ENCODE results near the gene MZB1. TPM values are rescaled to one million over a fixed set of nuclear protein-coding genes. Genes with fewer than 3 reads are reported as not detected.

Gene MZB1
- polyA plus RNA-seq, 1 of the 3 experiments (the other 2 are of a cell fraction) = not detected

GRCh38 chr5:139342423-139342723 lies 47.3 kb downstream of the MZB1 start:
- no peak for DNase-seq
- peaks cover 22% of the 10 kb centered on the region for H3F3A ChIP-seq (replicated peaks; ENCODE audit: insufficient read depth)
- TF ChIP-seq SMC3 (IDR thresholded peaks at IDR 0.05; ENCODE audit: low read depth, low read length) (no peak), MXI1 (IDR thresholded peaks at IDR 0.05; ENCODE audit: low read depth, low read length) (peak; percentile 57; the same call in 1 of the 2 replicates), CHD2 (IDR thresholded peaks at IDR 0.05; ENCODE audit: low read length, partially characterized antibody) (no peak), MEF2A (IDR thresholded peaks at IDR 0.05; ENCODE audit: borderline replicate concordance, low read depth) (no peak), FOXM1 (IDR thresholded peaks at IDR 0.05; ENCODE audit: low read depth) (no peak)
- peaks cover 55% of the 10 kb centered on the region for H3K79me2 ChIP-seq (ENCODE audit: insufficient read depth)
- H3K9ac ChIP-seq = peak overlapping the region; percentile 100
- H3K27ac ChIP-seq (ENCODE audit: low read depth in 2 of 2, low read length in 1 of 2) = peak overlapping the region; percentile 96 to 99
- H3K9me3 ChIP-seq = no peaks in the 10 kb centered on the region
- peaks cover 51% of the 10 kb centered on the region for H4K20me1 ChIP-seq (ENCODE audit: insufficient read depth)
- H2AFZ ChIP-seq (ENCODE audit: low read depth) = no peak overlapping the region
- peak overlapping the region; percentile 97 for H3K4me2 ChIP-seq
- H3K4me1 ChIP-seq (ENCODE audit: control insufficient read depth in 1 of 2, insufficient read depth in 2 of 2, low read depth in 1 of 2, low read length in 1 of 2) = peaks cover 0 to 5% of the 10 kb centered on the region in 2 experiments; a peak in 2 of 4 replicates
- POLR2A ChIA-PET = interaction anchor here (0.6 to 1.8 kb wide), 14 partner anchors 31 to 768 kb away, joined by 3 to 34 read pairs (median 3); partner anchors contain the start of genes HSPA9, MATR3 and UBE2D2
- 0% methylated on average over 16 of the region's 16 CpGs for WGBS (ENCODE audit: low lambda C conversion rate)
- H3K9me2 ChIP-seq = no peaks in the 10 kb centered on the region
- peaks cover 0 to 7% of the 10 kb centered on the region in 2 experiments for H3K36me3 ChIP-seq (replicated peaks in 1 of 2; ENCODE audit: control insufficient read depth in 1 of 2, insufficient read depth in 2 of 2, low read length in 1 of 2)
- peak overlapping the region; percentile 93 to 96 for H3K4me3 ChIP-seq (ENCODE audit: low read depth in 2 of 2, low read length in 1 of 2)
- CTCF ChIA-PET = interaction anchor here (0.7 to 2.1 kb wide), 12 partner anchors 9 to 171 kb away, joined by 3 to 14 read pairs (median 4); partner anchors contain the start of gene MATR3
- no peaks in the 10 kb centered on the region for H3K27me3 ChIP-seq (ENCODE audit: insufficient read depth)

- H3K4me1 ChIP-seq (ENCODE audit: control insufficient read depth in 1 of 2, insufficient read depth in 2 of 2, low read depth in 1 of 2, low read length in 1 of 2) = peaks cover 0 to 5% of the 10 kb centered on the region in 2 experiments; a peak in 2 of 4 replicates
- H3F3A ChIP-seq (replicated peaks; ENCODE audit: insufficient read depth) = peaks cover 23% of the 10 kb centered on the region
- H3K27me3 ChIP-seq (ENCODE audit: insufficient read depth) = no peaks in the 10 kb centered on the region
- WGBS (ENCODE audit: low lambda C conversion rate) = 0% methylated on average over 47 of the region's 66 CpGs
- H3K27ac ChIP-seq (ENCODE audit: low read depth in 2 of 2, low read length in 1 of 2) = peak within 1 kb of the TSS; percentile 96 to 99
- H3K9me2 ChIP-seq = no peaks in the 10 kb centered on the region
- peaks cover 49% of the 10 kb centered on the region for H3K79me2 ChIP-seq (ENCODE audit: insufficient read depth)
- H3K4me3 ChIP-seq (ENCODE audit: low read depth in 2 of 2, low read length in 1 of 2) = peak within 1 kb of the TSS; percentile 93 to 96
- H3K36me3 ChIP-seq (replicated peaks in 1 of 2; ENCODE audit: control insufficient read depth in 1 of 2, insufficient read depth in 2 of 2, low read length in 1 of 2) = peaks cover 0 to 7% of the 10 kb centered on the region in 2 experiments
- no peaks in the 10 kb centered on the region for H3K9me3 ChIP-seq
- peak within 1 kb of the TSS; percentile 97 for H3K4me2 ChIP-seq
- H4K20me1 ChIP-seq (ENCODE audit: insufficient read depth) = peaks cover 46% of the 10 kb centered on the region
- DNase-seq = peak; percentile 93
- ChIA-PET POLR2A (interaction anchor here (0.5 to 1.8 kb wide), 17 partner anchors 32 to 1164 kb away, joined by 3 to 34 read pairs (median 3); partner anchors contain the start of genes HSPA9, MATR3 and UBE2D2), CTCF (interaction anchor here (0.7 to 2.1 kb wide), 15 partner anchors 10 to 762 kb away, joined by 3 to 14 read pairs (median 4); partner anchors contain the start of gene MATR3)
- H3K9ac ChIP-seq = peak within 1 kb of the TSS; percentile 100
- H2AFZ ChIP-seq (ENCODE audit: low read depth) = peak within 1 kb of the TSS; percentile 51; the same call in 1 of the 2 replicates
- TF ChIP-seq RXRA (IDR thresholded peaks at IDR 0.05; ENCODE audit: borderline replicate concordance, low read depth) (no peak), MAX (IDR thresholded peaks at IDR 0.05; ENCODE audit: low read depth) (peak; percentile 92), TEAD4 (IDR thresholded peaks at IDR 0.05; ENCODE audit: borderline replicate concordance, insufficient read depth) (no peak), ZBTB33 (IDR thresholded peaks at IDR 0.05; ENCODE audit: borderline replicate concordance, low read depth) (0 out of 2 replicates have a peak, but pooled peaks have one; percentile 10), POLR2AphosphoS5 (IDR thresholded peaks at IDR 0.05; ENCODE audit: low read depth, low read length) (peak; percentile 89), USF2 (IDR thresholded peaks at IDR 0.05; ENCODE audit: borderline replicate concordance, low read depth, low read length) (0 out of 2 replicates have a peak, but pooled peaks have one; percentile 50), RFX5 (IDR thresholded peaks at IDR 0.05; ENCODE audit: low read length) (peak; percentile 57; the same call in 1 of the 2 replicates), NFIC (IDR thresholded peaks at IDR 0.05; ENCODE audit: borderline replicate concordance) (no peak), MEF2A (IDR thresholded peaks at IDR 0.05; ENCODE audit: borderline replicate concordance, low read depth) (no peak), USF1 (IDR thresholded peaks at IDR 0.05; ENCODE audit: borderline replicate concordance, low read depth) (peak; percentile 49; the same call in 1 of the 2 replicates), SIN3A (IDR thresholded peaks at IDR 0.05; ENCODE audit: borderline replicate concordance, low read depth, low read length) (peak; percentile 94), CTCF (IDR thresholded peaks at IDR 0.05) (peak; percentile 68), RAD21 (IDR thresholded peaks at IDR 0.05; ENCODE audit: low read length) (peak; percentile 56), MXI1 (IDR thresholded peaks at IDR 0.05; ENCODE audit: low read depth, low read length) (peak; percentile 99)
Observed at GRCh38 chr5:139341689-139342422, 47.9 kb downstream of the MZB1 start, which contains the start of gene PAIP2. Gene PAIP2 (plus strand): TSS chr5:139341854. CDS start chr5:139363785, 21,931 bp downstream.

All from SK-N-SH (cell line).